Measurements from ENCODE around the gene PXDN.

- TF ChIP-seq EZH2 (IDR thresholded peaks at IDR 0.05) = no peak
- no peak for TF ChIP-seq POLR2AphosphoS5 (IDR thresholded peaks at IDR 0.05; ENCODE audit: borderline replicate concordance, low read depth, low read length)
These were observed 101.2 kb downstream of the PXDN start for GRCh38 chr2:1642993-1643619.
